K562 (cell line): ENCODE results near the gene TPGS2. TPM values are rescaled to one million over a fixed set of nuclear protein-coding genes. Genes with fewer than 3 reads are reported as not detected.

Experiments used
- CCNT2 ChIP-seq: IDR thresholded peaks from 2 replicates; pipeline ENCODE4 v1.6.1; 2011; ENCODE audit warnings: borderline replicate concordance, low read depth, mild to moderate bottlenecking, moderate library complexity, mixed read lengths, low read length; ENCODE audit not compliant: insufficient read length; ENCODE audit errors: extremely low read depth
- CTCFL ChIP-seq: IDR thresholded peaks from 2 replicates; pipeline ENCODE4 v1.6.1; 2011; ENCODE audit warnings: borderline replicate concordance, low read depth, mild to moderate bottlenecking, moderate library complexity, low read length; ENCODE audit not compliant: insufficient read depth, poor library complexity, severe bottlenecking
- GATAD2A ChIP-seq: fragments of 450-650 bp; IDR thresholded peaks from 2 replicates; pipeline ENCODE4 v1.6.1; 2017
- NCOA6 ChIP-seq: fragments of 450-650 bp; IDR thresholded peaks from 2 replicates; pipeline ENCODE4 v1.6.1; 2017; ENCODE audit warnings: mild to moderate bottlenecking
- POLR2A ChIP-seq: fragments of 450-650 bp; conservative IDR thresholded peaks from 2 replicates; pipeline ENCODE4 v1.6.1; 2016
- POLR2AphosphoS5 ChIP-seq: IDR thresholded peaks from 2 replicates; pipeline ENCODE4 v1.6.1; 2011; ENCODE audit warnings: mild to moderate bottlenecking, low read depth, low read length, moderate library complexity; ENCODE audit not compliant: control insufficient read depth, insufficient read depth
- POLR2G ChIP-seq: fragments of 200-400 bp; formaldehyde crosslinking; IDR thresholded peaks from 2 replicates; pipeline ENCODE4 v1.6.1; 2017; ENCODE audit warnings: low read depth, mild to moderate bottlenecking, antibody characterized with exemption, low read length, moderate library complexity
- RBM34 ChIP-seq: fragments of 200-400 bp; formaldehyde crosslinking; IDR thresholded peaks from 2 replicates; pipeline ENCODE4 v1.6.1; 2018; ENCODE audit warnings: low read length, borderline replicate concordance; ENCODE audit not compliant: insufficient read depth
- TAF1 ChIP-seq: IDR thresholded peaks from 2 replicates; pipeline ENCODE4 v1.6.1; 2011; ENCODE audit warnings: mild to moderate bottlenecking, low read length, moderate library complexity; ENCODE audit not compliant: insufficient read depth, control insufficient read depth, severe bottlenecking; ENCODE audit errors: extremely low read depth
- VEZF1 ChIP-seq: fragments of 200-800 bp; sonication (Bioruptor generic); IDR thresholded peaks from 2 replicates; pipeline ENCODE4 v1.6.1; 2017; ENCODE audit warnings: missing genetic modification characterization, missing compliant biosample characterization
- YY1 ChIP-seq, 3 experiments: IDR thresholded peaks; 2 replicates each; pipeline ENCODE4 v1.6.1; 2011; ENCODE audit warnings: low read length in 2 of 3, mild to moderate bottlenecking in 2 of 3, moderate library complexity in 2 of 3, borderline replicate concordance in 1 of 3, control low read depth in 1 of 3, low read depth in 1 of 3; ENCODE audit not compliant: insufficient read depth in 3 of 3, insufficient replicate concordance in 2 of 3, control insufficient read depth in 1 of 3, insufficient read length in 1 of 3; ENCODE audit errors: extremely low read depth in 1 of 3
- ZBTB7A ChIP-seq: IDR thresholded peaks from 2 replicates; pipeline ENCODE4 v1.6.1; 2011; ENCODE audit warnings: low read depth, mild to moderate bottlenecking, low read length, moderate library complexity, borderline replicate concordance; ENCODE audit not compliant: control insufficient read depth
- ZNF311 ChIP-seq: fragments of 250-450 bp; sonication (Bioruptor Pico); IDR thresholded peaks from 2 replicates; pipeline ENCODE4 v1.4.0; 2020; ENCODE audit warnings: mild to moderate bottlenecking, moderate library complexity
- ZNF76 ChIP-seq: fragments of 250-450 bp; sonication (Bioruptor Pico); IDR thresholded peaks from 2 replicates; pipeline ENCODE4 v1.4.0; 2020; ENCODE audit warnings: mild to moderate bottlenecking, moderate library complexity, borderline replicate concordance
- polyA plus RNA-seq, 8 experiments: library from polyadenylated mRNA; depleted of rRNA in 4 of 8; stranded (reverse) in 5 of 8; unstranded in 3 of 8; fragments of >200 nt; fragmentation: Nextera tagmentation in 2 of 8; fragmentation: Illumina TruSeq in 1 of 8; extraction: Ambion mirVana in 2 of 8; extraction: Trizol in 1 of 8; gene quantifications; 2 replicates each; pipeline versions ENCODE4 v1.2.1 to v1.2.3, GENCODE V29; 2011 to 2014; ENCODE audit warnings: inconsistent platforms in 1 of 8, missing spikeins in 1 of 8
- total RNA-seq, 7 experiments: library from RNA; depleted of rRNA in 6 of 7; stranded (reverse); fragments of >200 nt in 6 of 7; fragmentation: Illumina TruSeq in 2 of 7; extraction: Trizol in 2 of 7; gene quantifications; 2 replicates each; pipeline versions ENCODE4 v1.2.1 to v1.2.3, GENCODE V29; 2011 to 2021; ENCODE audit warnings: low replicate concordance in 1 of 7
- TF ChIP-seq, protein P1 (sequence below): fragments of 250-450 bp; sonication (Bioruptor Pico); IDR thresholded peaks from 2 replicates; pipeline ENCODE4 v1.4.0; 2020
- TF ChIP-seq, protein P2 (sequence below), 2 experiments: fragments of 450-650 bp in 1 of 2; IDR thresholded peaks; 2 replicates each; pipeline ENCODE4 v1.6.1; 2011 to 2017; ENCODE audit warnings: low read depth in 2 of 2, antibody characterized with exemption in 1 of 2, borderline replicate concordance in 1 of 2, low read length in 1 of 2, mild to moderate bottlenecking in 1 of 2, mixed read lengths in 1 of 2; ENCODE audit not compliant: control insufficient read depth in 1 of 2

The TPGS2 gene
- total and polyA plus RNA-seq, 9 of the 15 experiments (the other 6 are each of a cell fraction or from before 2014, with no cell fraction given) = 94.2 to 449 (median 134) TPM

- TF ChIP-seq POLR2AphosphoS5 (peak; percentile 30), POLR2A (peak; percentile 80), YY1 (IDR thresholded peaks at IDR 0.05; ENCODE audit: borderline replicate concordance in 1 of 3, control insufficient read depth in 1 of 3, extremely low read depth in 1 of 3, insufficient read depth in 3 of 3, insufficient read length in 1 of 3, insufficient replicate concordance in 2 of 3, low read depth in 1 of 3, low read length in 2 of 3) (peak; percentile 89 to 96 (median 94)), CTCFL (peak; percentile 86), ZNF76 (CRISPR knock-in tag) (0 out of 2 replicates have a peak, but pooled peaks have one; percentile 53), NCOA6 (peak; percentile 43; the same call in 1 of the 2 replicates), POLR2G (peak; percentile 95), ZNF311 (no peak), ZBTB7A (peak; percentile 82; the same call in 1 of the 2 replicates), TAF1 (peak; percentile 58), RBM34 (no peak), CCNT2 (peak; percentile 90), GATAD2A (peak; percentile 45), VEZF1 (CRISPR knock-in tag) (peak; percentile 91)
- TF ChIP-seq, protein P1, sequence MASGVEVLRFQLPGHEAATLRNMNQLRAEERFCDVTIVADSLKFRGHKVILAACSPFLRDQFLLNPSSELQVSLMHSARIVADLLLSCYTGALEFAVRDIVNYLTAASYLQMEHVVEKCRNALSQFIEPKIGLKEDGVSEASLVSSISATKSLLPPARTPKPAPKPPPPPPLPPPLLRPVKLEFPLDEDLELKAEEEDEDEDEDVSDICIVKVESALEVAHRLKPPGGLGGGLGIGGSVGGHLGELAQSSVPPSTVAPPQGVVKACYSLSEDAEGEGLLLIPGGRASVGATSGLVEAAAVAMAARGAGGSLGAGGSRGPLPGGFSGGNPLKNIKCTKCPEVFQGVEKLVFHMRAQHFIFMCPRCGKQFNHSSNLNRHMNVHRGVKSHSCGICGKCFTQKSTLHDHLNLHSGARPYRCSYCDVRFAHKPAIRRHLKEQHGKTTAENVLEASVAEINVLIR (CRISPR knock-in tag) = peak; percentile 76
- TF ChIP-seq, protein P2, sequence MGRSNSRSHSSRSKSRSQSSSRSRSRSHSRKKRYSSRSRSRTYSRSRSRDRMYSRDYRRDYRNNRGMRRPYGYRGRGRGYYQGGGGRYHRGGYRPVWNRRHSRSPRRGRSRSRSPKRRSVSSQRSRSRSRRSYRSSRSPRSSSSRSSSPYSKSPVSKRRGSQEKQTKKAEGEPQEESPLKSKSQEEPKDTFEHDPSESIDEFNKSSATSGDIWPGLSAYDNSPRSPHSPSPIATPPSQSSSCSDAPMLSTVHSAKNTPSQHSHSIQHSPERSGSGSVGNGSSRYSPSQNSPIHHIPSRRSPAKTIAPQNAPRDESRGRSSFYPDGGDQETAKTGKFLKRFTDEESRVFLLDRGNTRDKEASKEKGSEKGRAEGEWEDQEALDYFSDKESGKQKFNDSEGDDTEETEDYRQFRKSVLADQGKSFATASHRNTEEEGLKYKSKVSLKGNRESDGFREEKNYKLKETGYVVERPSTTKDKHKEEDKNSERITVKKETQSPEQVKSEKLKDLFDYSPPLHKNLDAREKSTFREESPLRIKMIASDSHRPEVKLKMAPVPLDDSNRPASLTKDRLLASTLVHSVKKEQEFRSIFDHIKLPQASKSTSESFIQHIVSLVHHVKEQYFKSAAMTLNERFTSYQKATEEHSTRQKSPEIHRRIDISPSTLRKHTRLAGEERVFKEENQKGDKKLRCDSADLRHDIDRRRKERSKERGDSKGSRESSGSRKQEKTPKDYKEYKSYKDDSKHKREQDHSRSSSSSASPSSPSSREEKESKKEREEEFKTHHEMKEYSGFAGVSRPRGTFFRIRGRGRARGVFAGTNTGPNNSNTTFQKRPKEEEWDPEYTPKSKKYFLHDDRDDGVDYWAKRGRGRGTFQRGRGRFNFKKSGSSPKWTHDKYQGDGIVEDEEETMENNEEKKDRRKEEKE (IDR thresholded peaks at IDR 0.05; ENCODE audit: borderline replicate concordance in 1 of 2, control insufficient read depth in 1 of 2, low read depth in 2 of 2, low read length in 1 of 2) = no peak
These were observed at the start of gene TPGS2, which contains the start of gene KIAA1328 (continued) for GRCh38 chr18:36828630-36829361.
